IMR-90 (cell line): Measurements from ENCODE around the gene CCL27. TPM values are rescaled to one million over a fixed set of nuclear protein-coding genes. Genes with fewer than 3 reads are reported as not detected.
A peak's percentile ranks its signal among the peaks of the same experiment; 100 is the strongest.

Source experiments
- ATAC-seq: fragments of 200-7000 bp; cut with Tn5 transposase; 2 replicates; pipeline ENCODE4 v1.9.1; 2020; ENCODE audit warnings: low read depth, mild to moderate bottlenecking, moderate library complexity
- Bru-seq: library from RNA; stranded (reverse); fragments of 400-500 nt; gene quantifications from one replicate; lab custom pipeline; 2021; lab: Mats Ljungman, UMichigan
- BruChase-seq, 2 experiments: library from RNA; stranded (reverse); fragments of 400-500 nt; gene quantifications; one replicate each; lab custom pipeline; 2021; lab: Mats Ljungman, UMichigan
- BruUV-seq: library from RNA; stranded (reverse); fragments of 400-500 nt; replicated peaks from 2 replicates; lab custom pipeline; 2021; lab: Mats Ljungman, UMichigan
- CTCF ChIA-PET: fragments of 300-600 bp; formaldehyde crosslinking; extraction: SDS; loops from one replicate; lab custom pipeline; 2021; ENCODE audit warnings: antibody characterized with exemption; lab: Yijun Ruan, JAX
- POLR2A ChIA-PET: fragments of 300-600 bp; sonication (Branson Sonifier 250); formaldehyde crosslinking; loops from one replicate; lab custom pipeline; 2022; ENCODE audit warnings: antibody characterized with exemption; ENCODE audit not compliant: unreplicated experiment; lab: Charles Lee
- DNase-seq: peaks from one replicate; pipeline ENCODE4 v3.0.0; 2013
- H2AFZ ChIP-seq: replicated peaks from 2 replicates; pipeline ENCODE3; 2013; ENCODE audit warnings: low read length, mild to moderate bottlenecking; ENCODE audit not compliant: poor library complexity
- H2AK5ac ChIP-seq: 2 replicates; pipeline ENCODE4 v1.6.1; 2013; ENCODE audit warnings: low read depth, low read length, inconsistent platforms
- H2AK9ac ChIP-seq: replicated peaks from 2 replicates; pipeline ENCODE3; 2013; ENCODE audit warnings: mild to moderate bottlenecking, low read depth, low read length, moderate library complexity; ENCODE audit not compliant: poor library complexity
- H2BK120ac ChIP-seq: 2 replicates; pipeline ENCODE4 v1.6.1; 2013; ENCODE audit warnings: low read depth, low read length, inconsistent platforms
- H2BK15ac ChIP-seq: 3 replicates; pipeline ENCODE4 v1.6.1; 2013; ENCODE audit warnings: low read depth, low read length, inconsistent platforms
- H2BK20ac ChIP-seq: 2 replicates; pipeline ENCODE4 v1.6.1; 2013; ENCODE audit warnings: low read depth, mild to moderate bottlenecking, inconsistent platforms, low read length, moderate library complexity
- H2BK5ac ChIP-seq: 2 replicates; pipeline ENCODE4 v1.6.1; 2013; ENCODE audit warnings: mild to moderate bottlenecking, low read depth, low read length, inconsistent platforms; ENCODE audit not compliant: poor library complexity, severe bottlenecking
- H3K14ac ChIP-seq: replicated peaks from 2 replicates; pipeline ENCODE4 v1.6.1; 2013; ENCODE audit warnings: low read depth, low read length, inconsistent platforms
- H3K18ac ChIP-seq: 2 replicates; pipeline ENCODE4 v1.6.1; 2013; ENCODE audit warnings: low read depth, low read length, control low read depth
- H3K23ac ChIP-seq: 2 replicates; pipeline ENCODE4 v1.6.1; 2013; ENCODE audit warnings: low read depth, low read length, inconsistent platforms
- H3K27ac ChIP-seq: 2 replicates; pipeline ENCODE4 v1.5.1; 2013; ENCODE audit warnings: mild to moderate bottlenecking, control low read depth, low read length; ENCODE audit not compliant: insufficient read depth
- H3K27me3 ChIP-seq: 2 replicates; pipeline ENCODE4 v1.6.1; 2013; ENCODE audit warnings: low read length; ENCODE audit not compliant: control insufficient read depth, insufficient read depth
- H3K36me3 ChIP-seq: 2 replicates; pipeline ENCODE4 v1.6.1; 2013; ENCODE audit warnings: low read length, mixed read lengths; ENCODE audit not compliant: control insufficient read depth, insufficient read depth
- H3K4ac ChIP-seq: 2 replicates; pipeline ENCODE4 v1.6.1; 2013; ENCODE audit warnings: low read depth, low read length, inconsistent platforms
- H3K4me1 ChIP-seq: 2 replicates; pipeline ENCODE4 v1.6.1; 2013; ENCODE audit warnings: low read length, mixed read lengths; ENCODE audit not compliant: control insufficient read depth, insufficient read depth
- H3K4me2 ChIP-seq: 2 replicates; pipeline ENCODE4 v1.6.1; 2013; ENCODE audit warnings: low read depth, mild to moderate bottlenecking, control low read depth, low read length, moderate library complexity
- H3K4me3 ChIP-seq: 2 replicates; pipeline ENCODE4 v1.5.1; 2013; ENCODE audit warnings: low read depth, mild to moderate bottlenecking, control low read depth, low read length, moderate library complexity; ENCODE audit not compliant: insufficient read depth
- H3K56ac ChIP-seq: 2 replicates; pipeline ENCODE4 v1.6.1; 2013; ENCODE audit warnings: low read length, inconsistent platforms; ENCODE audit not compliant: insufficient read depth; ENCODE audit errors: extremely low read depth
- H3K79me1 ChIP-seq, 2 experiments: 2 replicates each; pipeline ENCODE4 v1.6.1; 2013; ENCODE audit warnings: low read length in 2 of 2, inconsistent platforms in 1 of 2, low read depth in 1 of 2
- H3K9ac ChIP-seq: 2 replicates; pipeline ENCODE4 v1.6.1; 2013; ENCODE audit warnings: low read depth, low read length, control low read depth
- H3K9me1 ChIP-seq: 2 replicates; pipeline ENCODE4 v1.6.1; 2013; ENCODE audit warnings: low read length, inconsistent platforms; ENCODE audit not compliant: insufficient read depth
- H3K9me3 ChIP-seq: 2 replicates; pipeline ENCODE4 v1.6.1; 2013; ENCODE audit warnings: low read length; ENCODE audit not compliant: control insufficient read depth, insufficient read depth
- H4K20me1 ChIP-seq: 2 replicates; pipeline ENCODE4 v1.6.1; 2013; ENCODE audit warnings: low read length, inconsistent platforms; ENCODE audit not compliant: insufficient read depth
- H4K5ac ChIP-seq: 2 replicates; pipeline ENCODE4 v1.6.1; 2013; ENCODE audit warnings: mild to moderate bottlenecking, low read depth, low read length, control low read depth
- H4K8ac ChIP-seq, 2 experiments: 2 replicates each; pipeline ENCODE4 v1.6.1; 2013; ENCODE audit warnings: low read depth in 2 of 2, low read length in 2 of 2, control low read depth in 1 of 2, inconsistent platforms in 1 of 2
- H4K91ac ChIP-seq: 2 replicates; pipeline ENCODE4 v1.6.1; 2013; ENCODE audit warnings: low read depth, low read length, inconsistent platforms; ENCODE audit not compliant: insufficient read depth
- BHLHE40 ChIP-seq: fragments of 150-350 bp; IDR thresholded peaks from 2 replicates; pipeline ENCODE4 v1.6.1; 2016; ENCODE audit warnings: mild to moderate bottlenecking, low read depth, low read length
- CEBPB ChIP-seq: IDR thresholded peaks from 2 replicates; pipeline ENCODE4 v1.6.1; 2012; ENCODE audit warnings: low read depth, low read length, improper control_type of control experiment
- FOS ChIP-seq: fragments of 150-350 bp; IDR thresholded peaks from 2 replicates; pipeline ENCODE4 v1.6.1; 2016; ENCODE audit warnings: low read depth, low read length
- MAZ ChIP-seq: IDR thresholded peaks from 2 replicates; pipeline ENCODE4 v1.6.1; 2012; ENCODE audit warnings: low read depth, mild to moderate bottlenecking, low read length, improper control_type of control experiment, moderate library complexity, borderline replicate concordance
- MXI1 ChIP-seq: IDR thresholded peaks from 2 replicates; pipeline ENCODE4 v1.6.1; 2012; ENCODE audit warnings: low read depth, mild to moderate bottlenecking, low read length, moderate library complexity, borderline replicate concordance
- POLR2A ChIP-seq: IDR thresholded peaks from 2 replicates; pipeline ENCODE4 v1.6.1; 2012; ENCODE audit warnings: mild to moderate bottlenecking, low read depth, low read length
- RAD21 ChIP-seq: IDR thresholded peaks from 2 replicates; pipeline ENCODE4 v1.6.1; 2012; ENCODE audit warnings: low read length, improper control_type of control experiment
- RCOR1 ChIP-seq: IDR thresholded peaks from 2 replicates; pipeline ENCODE4 v1.6.1; 2012; ENCODE audit warnings: mild to moderate bottlenecking, low read length, improper control_type of control experiment; ENCODE audit not compliant: insufficient replicate concordance
- RFX5 ChIP-seq: IDR thresholded peaks from 2 replicates; pipeline ENCODE4 v1.8.0; 2012; ENCODE audit warnings: low read depth, mild to moderate bottlenecking, low read length, moderate library complexity
- SMC3 ChIP-seq: fragments of 150-350 bp; IDR thresholded peaks from 2 replicates; pipeline ENCODE4 v1.6.1; 2016; ENCODE audit warnings: low read depth, mild to moderate bottlenecking, antibody characterized with exemption, low read length, moderate library complexity
- WGBS, 2 experiments: methylation state at CpG; one replicate each; pipeline versions ENCODE4 v1.1.5 to v1.1.7; 2013; ENCODE audit warnings: missing lambda C conversion rate in 2 of 2; ENCODE audit not compliant: insufficient read length in 1 of 2; ENCODE audit errors: extremely low coverage in 2 of 2; 5-methylcytosine and 5-hydroxymethylcytosine counted together
- dilution Hi-C: fragments of 300-500 bp; cut with HindIII; formaldehyde crosslinking; loops from one replicate; pipeline ENCODE4 v1.14.3; 2018; ENCODE audit warnings: low sequenced_read_pairs; ENCODE audit not compliant: unreplicated experiment
- in situ Hi-C: fragments of 300-500 bp; cut with MboI; formaldehyde crosslinking; loops from 3 replicates; pipeline ENCODE4 v1.14.3; 2019; ENCODE audit warnings: low sequenced_read_pairs, inconsistent platforms, mixed read lengths
- intact Hi-C: fragments of 100-400 bp; cut with micrococcal nuclease; formaldehyde crosslinking; loops from 2 replicates; pipeline ENCODE4 v1.10.0; 2022
- long read RNA-seq: library from polyadenylated mRNA; unstranded; transcript quantifications from one replicate; pipeline ENCODE4 v2.0.0, GENCODE V29; 2021; ENCODE audit not compliant: unreplicated experiment
- polyA plus RNA-seq, 3 experiments: library from polyadenylated mRNA; depleted of rRNA; stranded (reverse); fragments of >200 nt; gene quantifications; 2 replicates each; pipeline ENCODE4 v1.2.3, GENCODE V29; 2012; ENCODE audit warnings: low replicate concordance in 1 of 3
- total RNA-seq: library from RNA; depleted of rRNA; stranded (reverse); fragments of >200 nt; gene quantifications from 2 replicates; pipeline ENCODE4 v1.2.3, GENCODE V29; 2012; rRNA removed
- TF ChIP-seq, protein P1 (sequence below): conservative IDR thresholded peaks from 2 replicates; pipeline ENCODE4 v1.5.1; 2012; ENCODE audit warnings: mild to moderate bottlenecking, low read depth, low read length, improper control_type of control experiment

Gene CCL27, protein sequence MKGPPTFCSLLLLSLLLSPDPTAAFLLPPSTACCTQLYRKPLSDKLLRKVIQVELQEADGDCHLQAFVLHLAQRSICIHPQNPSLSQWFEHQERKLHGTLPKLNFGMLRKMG
- total RNA-seq (0.18 TPM in 1 of 2 replicates, not detected in the other), polyA plus RNA-seq (2012; rRNA removed) (0.17 and 0.26 TPM in 2 replicates), Bru-seq, nascent RNA (percentile 34 among the genes with signal in this experiment), BruChase-seq, experiment 1, labeled RNA remaining after a 6-hour chase (not detected), BruChase-seq, experiment 2, labeled RNA remaining after a 2-hour chase (not detected)
- 0.04 TPM in 1 of 2 replicates, not detected in the other for polyA plus RNA-seq (2012; cell fraction: cytosol; rRNA removed)
- polyA plus RNA-seq (2012; cell fraction: nucleus; rRNA removed; ENCODE audit: low replicate concordance) = 0.20 and 0.40 TPM in 2 replicates
- long read RNA-seq = 0 reads

DNA sequence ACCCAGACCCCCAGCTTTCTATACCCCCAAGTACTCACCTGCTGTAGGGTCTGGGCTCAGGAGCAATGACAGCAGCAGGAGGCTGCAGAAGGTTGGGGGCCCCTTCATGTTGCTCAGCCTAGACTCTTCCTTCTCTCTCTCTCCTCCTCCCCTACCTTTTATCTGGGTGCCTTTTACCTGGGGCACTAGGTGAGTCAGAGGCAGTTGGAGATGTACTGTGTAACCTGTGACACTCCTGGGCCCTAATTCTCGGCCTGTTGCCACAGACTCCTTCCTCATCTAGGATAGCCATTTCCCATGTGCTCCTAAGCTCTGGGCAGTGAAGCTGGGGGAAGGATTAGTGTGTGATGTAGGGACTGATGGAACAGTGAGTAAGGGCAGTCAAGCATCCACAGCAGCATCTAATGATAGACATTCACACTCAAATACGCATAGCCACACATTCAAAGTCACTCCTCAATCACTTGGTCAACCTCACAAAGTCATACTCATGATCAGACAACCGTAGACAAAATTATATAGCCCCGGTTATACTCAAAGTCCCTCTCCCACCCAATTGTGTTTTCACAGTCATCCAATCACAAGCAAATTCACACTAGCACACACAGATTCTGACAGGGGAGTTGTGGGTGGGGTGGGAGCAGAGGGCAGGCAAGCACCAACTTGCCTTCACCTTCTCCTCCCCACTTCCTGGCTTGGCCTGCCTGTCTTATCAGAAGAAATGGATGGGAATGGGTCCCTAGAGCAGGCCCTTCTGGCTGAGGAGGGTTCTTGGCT, at the start of gene CCL27:
TSS of gene CCL27 (minus strand) at position 132 of the 777 bp plus-strand sequence. CDS start at position 108, 24 bp downstream.
- Histone ChIP-seq H2BK120ac (no peak within 1 kb of the TSS), H2BK5ac (no peak within 1 kb of the TSS), H3K4me1 (no peaks in the 10 kb centered on the region), H3K36me3 (peaks cover 4% of the 10 kb centered on the region; the same call in 1 of the 2 replicates), H3K9ac (no peak within 1 kb of the TSS), H3K23ac (no peak within 1 kb of the TSS), H3K9me1 (peaks cover 10% of the 10 kb centered on the region; the same call in 1 of the 2 replicates), H3K27ac (no peak within 1 kb of the TSS), H2BK20ac (no peak within 1 kb of the TSS), H3K79me1 (peaks cover 13 to 16% of the 10 kb centered on the region in 2 experiments), H2BK15ac (no peak within 1 kb of the TSS), H3K18ac (no peak within 1 kb of the TSS), H2AK9ac (no peak within 1 kb of the TSS), H3K56ac (no peak within 1 kb of the TSS), H4K5ac (no peak within 1 kb of the TSS), H3K9me3 (no peaks in the 10 kb centered on the region), H4K91ac (no peak within 1 kb of the TSS), H3K14ac (no peak within 1 kb of the TSS), H4K20me1 (0 out of 2 replicates have a peak, but pooled peaks cover 4% of the 10 kb centered on the region), H4K8ac (no peak within 1 kb of the TSS), H3K4me3 (no peak within 1 kb of the TSS), H3K4me2 (no peak within 1 kb of the TSS), H2AFZ (no peak within 1 kb of the TSS), H2AK5ac (no peak within 1 kb of the TSS), H3K4ac (no peak within 1 kb of the TSS), H3K27me3 (no peaks in the 10 kb centered on the region)
- ChIA-PET CTCF (interaction anchor here (0.6 kb wide), 1 partner anchor 371 kb away, joined by 3 read pairs; no protein-coding TSS in a partner anchor), POLR2A (interaction anchor here (0.9 kb wide), 1 partner anchor 9 kb away, joined by 3 read pairs; no protein-coding TSS in a partner anchor)
- in situ Hi-C loops (no loop called here), dilution Hi-C loops (no loop called here), intact Hi-C loops (no loop called here)
- BruUV-seq = no TSS peak
- ATAC-seq = no peak
- 100% methylated on average over 1 of the region's 4 CpGs; no CpG with 5 or more reads in 1 of the 2 experiments for WGBS, 2 experiments
- DNase-seq = no peak
- TF ChIP-seq FOS (no peak), RFX5 (no peak), MXI1 (no peak), BHLHE40 (no peak), CEBPB (no peak), RCOR1 (no peak), MAZ (no peak), POLR2A (no peak), SMC3 (no peak), RAD21 (no peak)
- TF ChIP-seq, protein P1, sequence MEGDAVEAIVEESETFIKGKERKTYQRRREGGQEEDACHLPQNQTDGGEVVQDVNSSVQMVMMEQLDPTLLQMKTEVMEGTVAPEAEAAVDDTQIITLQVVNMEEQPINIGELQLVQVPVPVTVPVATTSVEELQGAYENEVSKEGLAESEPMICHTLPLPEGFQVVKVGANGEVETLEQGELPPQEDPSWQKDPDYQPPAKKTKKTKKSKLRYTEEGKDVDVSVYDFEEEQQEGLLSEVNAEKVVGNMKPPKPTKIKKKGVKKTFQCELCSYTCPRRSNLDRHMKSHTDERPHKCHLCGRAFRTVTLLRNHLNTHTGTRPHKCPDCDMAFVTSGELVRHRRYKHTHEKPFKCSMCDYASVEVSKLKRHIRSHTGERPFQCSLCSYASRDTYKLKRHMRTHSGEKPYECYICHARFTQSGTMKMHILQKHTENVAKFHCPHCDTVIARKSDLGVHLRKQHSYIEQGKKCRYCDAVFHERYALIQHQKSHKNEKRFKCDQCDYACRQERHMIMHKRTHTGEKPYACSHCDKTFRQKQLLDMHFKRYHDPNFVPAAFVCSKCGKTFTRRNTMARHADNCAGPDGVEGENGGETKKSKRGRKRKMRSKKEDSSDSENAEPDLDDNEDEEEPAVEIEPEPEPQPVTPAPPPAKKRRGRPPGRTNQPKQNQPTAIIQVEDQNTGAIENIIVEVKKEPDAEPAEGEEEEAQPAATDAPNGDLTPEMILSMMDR = no peak
